ENCODE measurements around the gene MSANTD4.

DNA sequence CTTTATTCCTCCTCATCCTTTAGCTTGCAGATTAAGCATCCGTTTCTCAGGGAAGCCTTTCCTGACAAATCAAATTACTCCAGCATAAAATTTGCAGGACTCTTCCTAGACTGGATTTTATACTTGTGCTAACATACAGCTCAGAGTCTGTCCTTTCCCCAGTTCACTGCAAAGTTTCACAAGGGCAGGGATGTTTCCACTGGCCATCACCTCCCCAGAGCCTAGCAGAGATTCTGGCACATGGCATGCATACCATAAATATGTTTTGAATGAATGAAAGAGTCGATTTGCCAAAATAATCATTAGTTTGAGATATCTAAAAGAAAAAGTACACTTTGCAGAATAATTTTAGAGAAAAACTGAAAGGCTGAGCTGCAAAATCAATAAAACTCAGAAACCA is 10.6 kb downstream of the MSANTD4 start:
- TF ChIP-seq, protein P1, sequence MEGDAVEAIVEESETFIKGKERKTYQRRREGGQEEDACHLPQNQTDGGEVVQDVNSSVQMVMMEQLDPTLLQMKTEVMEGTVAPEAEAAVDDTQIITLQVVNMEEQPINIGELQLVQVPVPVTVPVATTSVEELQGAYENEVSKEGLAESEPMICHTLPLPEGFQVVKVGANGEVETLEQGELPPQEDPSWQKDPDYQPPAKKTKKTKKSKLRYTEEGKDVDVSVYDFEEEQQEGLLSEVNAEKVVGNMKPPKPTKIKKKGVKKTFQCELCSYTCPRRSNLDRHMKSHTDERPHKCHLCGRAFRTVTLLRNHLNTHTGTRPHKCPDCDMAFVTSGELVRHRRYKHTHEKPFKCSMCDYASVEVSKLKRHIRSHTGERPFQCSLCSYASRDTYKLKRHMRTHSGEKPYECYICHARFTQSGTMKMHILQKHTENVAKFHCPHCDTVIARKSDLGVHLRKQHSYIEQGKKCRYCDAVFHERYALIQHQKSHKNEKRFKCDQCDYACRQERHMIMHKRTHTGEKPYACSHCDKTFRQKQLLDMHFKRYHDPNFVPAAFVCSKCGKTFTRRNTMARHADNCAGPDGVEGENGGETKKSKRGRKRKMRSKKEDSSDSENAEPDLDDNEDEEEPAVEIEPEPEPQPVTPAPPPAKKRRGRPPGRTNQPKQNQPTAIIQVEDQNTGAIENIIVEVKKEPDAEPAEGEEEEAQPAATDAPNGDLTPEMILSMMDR (IDR thresholded peaks at IDR 0.05; ENCODE audit: low read depth, low read length): no peak
- no peak for TF ChIP-seq EZH2phosphoT487 (IDR thresholded peaks at IDR 0.05; ENCODE audit: low read depth)
